ENCODE data around the gene KCNN3.

The KCNN3 gene

DNA sequence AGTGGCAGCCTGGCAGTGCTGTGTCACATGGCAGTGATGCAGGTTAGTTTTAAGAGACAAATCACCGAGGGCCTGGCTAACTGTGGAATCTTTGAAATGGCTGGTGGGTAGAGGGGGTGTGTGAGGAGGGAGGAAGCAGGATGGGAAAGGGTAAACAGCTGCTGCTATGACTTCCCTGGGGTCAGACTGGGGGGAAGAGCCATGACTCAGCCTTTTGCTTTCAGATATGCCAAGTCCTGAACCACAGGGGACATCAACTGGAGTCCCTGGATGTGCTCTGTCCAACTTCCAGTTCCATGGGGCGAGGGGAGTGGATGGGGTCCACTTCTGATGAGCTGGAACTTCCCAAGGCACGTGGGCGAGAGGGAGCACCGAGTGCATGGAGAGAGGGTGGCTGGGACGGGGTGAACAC, 141.0 kb downstream of the KCNN3 start:
- no peak for DNase-seq (ENCODE audit: low read depth)

DNA sequence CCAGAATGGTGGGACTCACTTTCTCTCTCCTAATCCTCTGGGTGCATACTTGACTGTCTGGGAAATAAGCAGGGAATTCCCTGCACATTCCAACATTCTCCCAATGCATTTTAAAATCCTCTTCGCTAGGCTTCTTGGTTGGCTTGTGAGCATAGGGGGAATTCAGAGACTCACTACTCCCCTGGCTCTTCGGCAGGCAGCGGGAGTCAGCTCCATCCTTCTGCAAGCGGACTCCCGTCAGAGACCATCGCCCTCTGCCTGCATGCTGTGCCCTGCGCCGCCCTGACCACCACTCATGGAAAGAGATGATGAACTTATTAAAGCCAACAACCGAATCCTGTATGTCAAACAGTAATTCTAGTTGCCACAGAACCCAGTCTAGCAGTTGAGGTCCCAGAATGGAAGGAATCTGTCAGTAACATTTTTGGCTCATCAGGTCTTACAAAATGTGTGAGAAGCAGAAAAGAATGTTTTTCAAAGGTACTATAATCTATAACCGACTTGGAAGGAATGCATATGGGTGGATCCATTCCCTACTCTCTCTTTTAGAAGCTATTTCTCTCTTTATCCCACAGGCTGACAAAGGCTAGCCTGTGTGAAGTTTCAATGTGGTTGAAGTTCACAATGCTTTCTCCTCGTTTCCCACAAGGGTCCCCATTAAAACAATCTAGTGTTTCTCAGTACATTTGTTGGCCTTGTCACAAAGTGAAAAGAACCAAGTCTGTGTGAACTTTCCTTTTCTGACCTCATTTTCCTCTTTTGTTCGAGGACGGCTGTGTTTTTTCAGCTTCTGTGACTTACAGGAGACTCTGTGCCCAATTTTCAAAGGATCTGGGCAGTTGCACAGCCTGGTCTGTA, 143.0 kb downstream of the KCNN3 start:
- DNase-seq (ENCODE audit: low read depth): no peak

DNA sequence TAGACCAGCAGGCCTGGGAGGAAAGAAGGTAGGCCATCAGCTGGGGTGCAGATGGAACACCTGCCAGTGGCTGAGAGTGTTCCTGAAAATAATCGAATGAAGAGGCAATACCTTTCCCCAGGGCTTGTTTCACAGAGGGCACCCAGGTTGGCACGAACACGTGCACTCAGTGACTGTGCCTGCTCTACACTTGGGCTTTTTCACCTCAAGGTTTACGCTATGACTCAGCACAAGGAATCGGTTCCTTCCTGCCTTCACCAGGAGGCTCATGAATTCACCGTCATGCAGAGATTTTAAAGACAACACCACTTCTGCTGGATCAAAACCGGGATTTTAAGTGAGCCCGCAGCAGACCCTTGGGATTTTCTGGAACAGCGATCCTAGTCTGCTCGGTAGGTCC, 143.6 kb downstream of the KCNN3 start:
- no peak for DNase-seq (ENCODE audit: low read depth)

DNA sequence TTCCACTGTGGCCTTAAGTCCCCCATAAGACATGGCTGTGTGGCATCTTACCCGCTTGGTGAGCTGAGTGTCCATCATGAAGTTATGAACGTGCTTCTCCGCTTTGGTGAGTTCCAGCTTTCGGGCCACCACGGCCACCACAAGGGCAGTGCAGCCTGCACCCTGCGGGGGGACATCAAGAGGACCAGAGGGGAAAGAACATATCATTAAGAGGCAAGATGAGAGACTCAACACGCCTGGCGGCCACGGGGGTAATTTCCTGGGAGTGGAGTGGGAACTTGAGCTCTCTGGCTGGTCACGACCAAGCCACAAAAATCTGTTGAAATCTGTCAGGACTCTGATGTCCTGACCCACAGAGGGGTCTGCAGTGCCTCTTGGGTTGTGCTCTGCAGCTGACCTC, 144.2 kb downstream of the KCNN3 start:
- no peak for DNase-seq (ENCODE audit: low read depth)

- no peak for DNase-seq (ENCODE audit: low read depth)
Observed at GRCh38 chr1:154720328-154721297, 149.5 kb downstream of the KCNN3 start.

- DNase-seq (ENCODE audit: low read depth): no peak
Observed at GRCh38 chr1:154719586-154720327, 150.3 kb downstream of the KCNN3 start.

GRCh38 chr1:154718566-154718965, 151.5 kb downstream of the KCNN3 start:
- no peak for DNase-seq (ENCODE audit: low read depth)

- no peak for DNase-seq (ENCODE audit: low read depth)
Observed at GRCh38 chr1:154717528-154717924, 152.6 kb downstream of the KCNN3 start.

DNA sequence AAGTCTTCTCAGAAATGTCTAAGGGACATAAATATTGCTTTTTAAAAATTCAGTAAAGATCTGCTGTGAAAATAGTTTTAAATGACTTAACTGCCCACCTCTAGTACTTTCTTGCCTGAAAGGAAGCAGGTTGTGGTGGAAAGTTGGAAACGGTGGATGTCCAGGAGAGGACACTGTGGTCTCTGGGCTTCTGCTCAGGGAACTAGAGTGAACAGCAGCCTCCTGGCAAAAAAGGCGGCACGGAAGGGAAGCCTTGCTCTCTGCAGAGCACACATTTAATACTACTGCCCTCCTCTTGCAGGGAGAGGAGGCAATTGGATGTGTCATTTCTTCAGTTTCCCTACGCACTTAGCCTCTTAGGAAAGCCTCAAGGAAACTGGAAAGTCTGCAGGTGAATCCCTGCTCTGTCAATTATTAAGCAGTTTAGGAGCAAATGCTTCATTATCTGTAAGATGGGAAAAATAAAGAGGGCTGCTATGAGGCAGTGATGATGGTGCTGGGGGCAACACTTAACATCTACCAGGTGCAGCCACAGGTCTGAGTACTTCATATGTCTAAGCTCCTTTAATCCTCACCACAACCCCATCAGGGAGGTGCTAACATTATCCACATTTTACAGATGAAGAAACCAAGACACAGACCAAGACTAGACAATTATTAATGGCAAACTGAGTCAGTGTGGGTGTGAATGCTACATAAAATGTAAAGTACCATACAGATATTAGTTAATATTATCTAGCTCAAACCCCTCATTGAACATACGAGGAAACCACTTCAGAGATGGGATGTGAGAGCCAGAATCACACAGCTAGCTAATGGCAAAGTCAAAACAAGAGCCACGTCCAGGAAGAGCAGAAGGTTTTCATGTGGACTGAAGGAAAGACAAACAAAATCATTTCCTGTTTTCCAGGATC, 153.2 kb downstream of the KCNN3 start:
- no peak for DNase-seq (ENCODE audit: low read depth)

- DNase-seq (ENCODE audit: low read depth): no peak
Observed at GRCh38 chr1:154716011-154716410, 154.1 kb downstream of the KCNN3 start.

DNA sequence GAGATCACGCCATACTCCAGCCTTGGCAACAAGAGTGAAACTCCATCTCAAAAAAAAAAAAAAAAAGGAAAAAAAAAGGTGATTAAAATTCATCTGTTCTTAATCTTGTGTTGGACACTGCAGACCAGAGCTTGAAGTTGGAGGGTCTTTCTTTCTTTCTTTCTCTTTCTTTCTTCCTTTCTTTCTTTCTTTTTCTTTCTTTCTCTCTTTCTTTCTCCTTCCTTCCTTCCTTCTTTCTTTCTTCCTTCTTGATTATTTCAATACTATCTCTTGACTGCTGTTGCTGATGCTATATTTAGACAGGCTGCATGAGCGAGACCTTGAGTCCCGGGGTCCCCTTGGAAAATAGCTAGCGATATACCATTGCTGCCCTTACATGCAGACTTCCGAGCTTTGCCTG, 154.7 kb downstream of the KCNN3 start:
- no peak for DNase-seq (ENCODE audit: low read depth)

DNA sequence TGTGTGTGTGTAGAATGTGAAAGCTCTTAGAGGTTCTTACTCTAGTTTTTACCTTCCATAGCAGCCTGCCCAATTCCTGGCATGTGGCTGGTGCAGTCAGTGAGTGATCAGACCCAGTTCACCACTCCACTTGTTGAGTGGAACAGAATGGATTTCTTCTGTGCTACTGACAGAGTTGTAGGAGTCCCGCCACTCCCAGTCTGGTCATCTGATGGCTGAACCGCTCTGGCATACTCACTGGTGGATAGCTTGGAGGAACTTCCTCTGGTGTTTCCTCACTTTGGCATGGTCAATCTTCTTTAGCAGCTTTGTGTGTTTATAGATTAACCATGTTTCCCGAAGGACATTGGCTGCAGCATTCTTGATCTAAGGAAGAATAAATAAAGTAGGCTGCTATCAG, 155.4 kb downstream of the KCNN3 start:
- DNase-seq (ENCODE audit: low read depth): no peak

GRCh38 chr1:154714052-154714623, 155.9 kb downstream of the KCNN3 start:
- no peak for DNase-seq (ENCODE audit: low read depth)

DNA sequence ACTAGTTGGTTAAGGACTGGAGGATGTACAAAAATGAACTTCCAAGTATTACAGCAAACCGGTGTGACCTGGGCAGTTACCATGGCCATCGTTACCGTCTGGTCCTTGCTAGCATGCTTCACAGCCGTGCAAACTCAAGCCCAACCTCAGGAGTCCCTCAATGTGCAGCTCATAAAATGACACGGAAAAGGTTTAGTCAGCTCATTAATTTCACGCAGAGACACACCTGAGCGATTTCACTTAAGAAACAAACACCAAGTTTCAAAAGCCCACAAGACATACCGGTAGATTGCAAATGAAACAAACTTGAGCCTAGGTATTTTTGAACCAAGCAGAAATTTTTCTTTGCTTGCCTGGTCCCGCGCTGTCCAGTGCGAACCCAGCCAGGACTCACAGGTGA, 157.1 kb downstream of the KCNN3 start:
- no peak for DNase-seq (ENCODE audit: low read depth)

- DNase-seq (ENCODE audit: low read depth): no peak
Observed at GRCh38 chr1:154712166-154712810, 157.8 kb downstream of the KCNN3 start.

GRCh38 chr1:154711416-154711815, 158.7 kb downstream of the KCNN3 start:
- no peak for DNase-seq (ENCODE audit: low read depth)

- no peak for DNase-seq (ENCODE audit: low read depth)
Observed at GRCh38 chr1:154710106-154710505, 160.0 kb downstream of the KCNN3 start.

- no peak for DNase-seq (ENCODE audit: low read depth)
Observed at GRCh38 chr1:154707901-154708463, 162.1 kb downstream of the KCNN3 start.

- no peak for DNase-seq (ENCODE audit: low read depth)
Observed at GRCh38 chr1:154706851-154707250, 163.2 kb downstream of the KCNN3 start.

DNA sequence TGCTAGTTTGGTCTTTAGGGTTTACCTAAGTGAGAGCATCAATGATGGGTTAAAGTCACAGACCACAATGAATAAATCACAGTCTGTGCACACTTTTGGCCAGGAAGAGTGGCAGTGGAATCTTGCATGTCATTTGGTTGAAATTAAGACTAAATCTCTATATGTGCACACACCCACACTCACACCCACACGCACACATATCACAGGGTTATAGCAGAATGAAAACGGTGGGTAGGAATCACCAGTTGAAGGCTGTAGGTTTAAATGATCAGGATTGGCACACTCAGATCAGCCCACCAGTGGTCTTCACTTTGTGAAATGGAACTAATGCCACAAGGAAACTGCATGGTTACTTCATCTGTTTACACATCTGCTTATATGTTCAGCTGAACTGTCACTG, 164.5 kb downstream of the KCNN3 start:
- DNase-seq (ENCODE audit: low read depth): no peak

Measured in activated T-cell treated with anti-CD3 and anti-CD28 coated beads for 48 hours (primary cell).